ENCODE results near the gene ZCCHC24. TPM values are rescaled to one million over a fixed set of nuclear protein-coding genes. Genes with fewer than 3 reads are reported as not detected.
"Not testable (repeated sequence)": the region's sequence is repeated elsewhere in the genome, so short reads cannot be mapped to it uniquely, and the experiment has no call there.

The ZCCHC24 gene
- polyA plus RNA-seq, 6 donors from 2014 or later: 0.12 to 0.54 (median 0.43) TPM; not detected in 1

- Mint-ChIP-seq H3K4me3 (no peak overlapping the region), H3K27me3 (no peaks in the 10 kb centered on the region), H3K36me3 (no peaks in the 10 kb centered on the region), H3K9me3 (no peaks in the 10 kb centered on the region), H3K27ac (no peak overlapping the region), H3K4me1 (peaks cover 0 to 3% (median under 1%) of the 10 kb centered on the region in 3 donors)
- DNase-seq (no peak), ATAC-seq (ENCODE audit: low read depth in 2 of 2) (no peak)
These were observed 102.4 kb downstream of the ZCCHC24 start for GRCh38 chr10:79342811-79343561.

- H3K27me3 Mint-ChIP-seq: no peaks in the 10 kb centered on the region
- no peak overlapping the region for H3K4me3 Mint-ChIP-seq
- H3K36me3 Mint-ChIP-seq: no peaks in the 10 kb centered on the region
- H3K9me3 Mint-ChIP-seq: no peaks in the 10 kb centered on the region
- H3K4me1 Mint-ChIP-seq: peaks cover 0 to 3% (median 0%) of the 10 kb centered on the region in 3 donors
- H3K27ac Mint-ChIP-seq: no peak overlapping the region
- no peak for ATAC-seq (ENCODE audit: low read depth in 2 of 2)
- DNase-seq: no peak
These were observed 103.1 kb downstream of the ZCCHC24 start for GRCh38 chr10:79342295-79342761.

GRCh38 chr10:79340646-79341244 lies 104.7 kb downstream of the ZCCHC24 start:
- DNase-seq (no peak), ATAC-seq (ENCODE audit: low read depth in 2 of 2) (no peak)
- Mint-ChIP-seq H3K4me1 (peaks cover 0 to 4% (median 0%) of the 10 kb centered on the region in 3 donors), H3K27ac (peak overlapping the region in 1 of 6 donors; percentile 73), H3K9me3 (no peaks in the 10 kb centered on the region), H3K36me3 (no peaks in the 10 kb centered on the region), H3K4me3 (no peak overlapping the region), H3K27me3 (peaks cover 0 to 5% (median 0%) of the 10 kb centered on the region in 3 donors)

GRCh38 chr10:79339266-79339665 lies 106.2 kb downstream of the ZCCHC24 start:
- H3K36me3 Mint-ChIP-seq: no peaks in the 10 kb centered on the region
- DNase-seq (no peak), ATAC-seq (ENCODE audit: low read depth in 2 of 2) (no peak)
- H3K27ac Mint-ChIP-seq: no peak overlapping the region
- no peak overlapping the region for H3K4me3 Mint-ChIP-seq
- no peaks in the 10 kb centered on the region for H3K9me3 Mint-ChIP-seq
- peaks cover 0 to 4% (median 0%) of the 10 kb centered on the region in 3 donors for H3K4me1 Mint-ChIP-seq
- H3K27me3 Mint-ChIP-seq: peaks cover 0 to 5% (median 0%) of the 10 kb centered on the region in 3 donors

GRCh38 chr10:79337783-79338469 lies 107.5 kb downstream of the ZCCHC24 start:
- DNase-seq; H3K36me3 Mint-ChIP-seq; H3K4me3 Mint-ChIP-seq; H3K9me3 Mint-ChIP-seq; H3K27ac Mint-ChIP-seq; ATAC-seq (ENCODE audit: low read depth in 2 of 2); H3K27me3 Mint-ChIP-seq; H3K4me1 Mint-ChIP-seq: not testable (repeated sequence)

GRCh38 chr10:79336739-79337138 lies 108.7 kb downstream of the ZCCHC24 start:
- H3K27me3 Mint-ChIP-seq: peaks cover 0 to 5% (median 0%) of the 10 kb centered on the region in 3 donors
- ATAC-seq (ENCODE audit: low read depth in 2 of 2) (no peak), DNase-seq (no peak)
- no peak overlapping the region for H3K27ac Mint-ChIP-seq
- no peak overlapping the region for H3K4me3 Mint-ChIP-seq
- H3K4me1 Mint-ChIP-seq: peaks cover 5 to 10% (median 5%) of the 10 kb centered on the region in 3 donors
- peaks cover 0 to 2% (median 0%) of the 10 kb centered on the region in 7 donors for H3K9me3 Mint-ChIP-seq
- H3K36me3 Mint-ChIP-seq: no peaks in the 10 kb centered on the region

GRCh38 chr10:79336276-79336675 lies 109.1 kb downstream of the ZCCHC24 start:
- Mint-ChIP-seq H3K9me3 (peaks cover 0 to 2% (median 0%) of the 10 kb centered on the region in 7 donors), H3K27ac (peak overlapping the region in 2 of 6 donors; percentile 1 to 16), H3K36me3 (no peaks in the 10 kb centered on the region), H3K27me3 (peaks cover 0 to 5% (median 0%) of the 10 kb centered on the region in 3 donors), H3K4me3 (no peak overlapping the region), H3K4me1 (peaks cover 9 to 11% (median 10%) of the 10 kb centered on the region in 3 donors)
- DNase-seq: no peak
- ATAC-seq (ENCODE audit: low read depth in 2 of 2): no peak

GRCh38 chr10:79335470-79336235 lies 109.8 kb downstream of the ZCCHC24 start:
- H3K36me3 Mint-ChIP-seq: no peaks in the 10 kb centered on the region
- H3K27me3 Mint-ChIP-seq: peaks cover 0 to 5% (median 0%) of the 10 kb centered on the region in 3 donors
- H3K4me3 Mint-ChIP-seq: no peak overlapping the region
- DNase-seq (no peak), ATAC-seq (ENCODE audit: low read depth in 2 of 2) (no peak)
- H3K9me3 Mint-ChIP-seq: peaks cover 0 to 2% (median 0%) of the 10 kb centered on the region in 7 donors
- peaks cover 9 to 11% (median 10%) of the 10 kb centered on the region in 3 donors for H3K4me1 Mint-ChIP-seq
- peak overlapping the region in 3 of 6 donors; percentile 1 to 93 (median 49) for H3K27ac Mint-ChIP-seq

- peaks cover 9 to 11% (median 10%) of the 10 kb centered on the region in 3 donors for H3K4me1 Mint-ChIP-seq
- no peak for ATAC-seq (ENCODE audit: low read depth in 2 of 2)
- H3K27ac Mint-ChIP-seq: peak overlapping the region in 2 of 6 donors; percentile 1 to 93
These were observed 110.3 kb downstream of the ZCCHC24 start for GRCh38 chr10:79335094-79335469.

GRCh38 chr10:79334573-79334972 lies 110.9 kb downstream of the ZCCHC24 start:
- Mint-ChIP-seq H3K27ac (peak overlapping the region in 4 of 6 donors; percentile 0 to 15 (median 8)), H3K27me3 (peaks cover 0 to 5% (median 0%) of the 10 kb centered on the region in 3 donors), H3K9me3 (peaks cover 0 to 2% (median 0%) of the 10 kb centered on the region in 7 donors), H3K4me3 (no peak overlapping the region), H3K4me1 (peaks cover 9 to 11% (median 10%) of the 10 kb centered on the region in 3 donors), H3K36me3 (no peaks in the 10 kb centered on the region)
- DNase-seq (no peak), ATAC-seq (ENCODE audit: low read depth in 2 of 2) (no peak)

More at GRCh38 chr10:79335094-79335469, 110.3 kb downstream of the ZCCHC24 start:
- no peaks in the 10 kb centered on the region for H3K36me3 Mint-ChIP-seq
- H3K9me3 Mint-ChIP-seq: peaks cover 0 to 2% (median 0%) of the 10 kb centered on the region in 7 donors
- H3K4me3 Mint-ChIP-seq: no peak overlapping the region
- DNase-seq: no peak
- peaks cover 0 to 5% (median 0%) of the 10 kb centered on the region in 3 donors for H3K27me3 Mint-ChIP-seq

- H3K36me3 Mint-ChIP-seq: no peaks in the 10 kb centered on the region
- no peak overlapping the region for H3K4me3 Mint-ChIP-seq
- H3K27me3 Mint-ChIP-seq: peaks cover 0 to 5% (median 0%) of the 10 kb centered on the region in 3 donors
- DNase-seq (no peak), ATAC-seq (ENCODE audit: low read depth in 2 of 2) (no peak)
- peaks cover 9 to 11% (median 10%) of the 10 kb centered on the region in 3 donors for H3K4me1 Mint-ChIP-seq
- H3K27ac Mint-ChIP-seq: peak overlapping the region in 2 of 6 donors; percentile 1 to 66
- peaks cover 0 to 2% (median 0%) of the 10 kb centered on the region in 7 donors for H3K9me3 Mint-ChIP-seq
These were observed 111.9 kb downstream of the ZCCHC24 start for GRCh38 chr10:79333513-79333912.

- not testable (repeated sequence) for H3K9me3 Mint-ChIP-seq; ATAC-seq (ENCODE audit: low read depth in 2 of 2); DNase-seq; H3K27me3 Mint-ChIP-seq; H3K36me3 Mint-ChIP-seq; H3K4me3 Mint-ChIP-seq
- H3K4me1 Mint-ChIP-seq: peaks cover 9 to 11% (median 10%) of the 10 kb centered on the region in 3 donors
- H3K27ac Mint-ChIP-seq: peak overlapping the region in 1 of 6 donors; percentile 40
These were observed 112.7 kb downstream of the ZCCHC24 start for GRCh38 chr10:79332610-79333315.

Data from naive B cell (primary cell).